HG03460 (cell line): Measurements from ENCODE around the gene PTPRN2.
"Not testable (repeated sequence)": the region's sequence is repeated elsewhere in the genome, so short reads cannot be mapped to it uniquely, and the experiment has no call there.

ENCODE experiments used
- ATAC-seq: cut with Tn5 transposase; IDR thresholded peaks from one replicate; pipeline ENCODE4 v1.9.1; 2021; ENCODE audit not compliant: unreplicated experiment

The PTPRN2 gene

DNA sequence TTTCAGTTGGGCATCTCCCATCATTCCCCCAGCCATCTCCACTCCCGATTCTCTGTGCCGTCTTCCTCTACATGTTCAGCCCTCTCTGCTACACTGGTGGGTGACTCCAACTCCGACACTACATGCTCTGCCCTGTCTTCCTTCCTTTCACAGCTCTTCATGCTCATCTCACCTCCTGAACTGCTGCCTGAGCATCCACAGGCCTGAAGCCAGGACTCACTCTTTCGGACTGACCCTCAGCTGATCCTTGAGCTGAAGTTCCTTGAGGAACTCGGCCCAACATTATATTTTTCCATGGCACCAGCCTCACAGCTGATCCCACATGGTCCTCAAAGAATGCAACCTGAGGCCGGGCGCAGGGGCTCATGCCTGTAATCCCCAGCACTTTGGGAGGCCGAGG lies 538.4 kb downstream of the PTPRN2 start:
- ATAC-seq = no peak

DNA sequence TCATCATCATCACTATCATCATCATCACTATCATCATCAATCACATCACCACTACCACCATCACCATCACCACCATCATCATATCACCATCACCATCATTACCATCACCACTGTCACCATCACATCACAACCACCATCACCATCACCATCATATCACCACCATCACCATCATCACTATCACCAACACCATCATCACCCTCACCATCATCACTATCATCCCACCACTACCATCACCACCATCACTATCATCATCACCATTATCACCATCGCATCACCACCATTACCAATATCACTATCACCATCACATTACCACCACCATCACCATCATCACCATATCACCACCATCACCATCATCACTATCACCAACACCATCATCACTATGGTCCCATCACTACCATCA lies 539.1 kb downstream of the PTPRN2 start:
- no peak for ATAC-seq

DNA sequence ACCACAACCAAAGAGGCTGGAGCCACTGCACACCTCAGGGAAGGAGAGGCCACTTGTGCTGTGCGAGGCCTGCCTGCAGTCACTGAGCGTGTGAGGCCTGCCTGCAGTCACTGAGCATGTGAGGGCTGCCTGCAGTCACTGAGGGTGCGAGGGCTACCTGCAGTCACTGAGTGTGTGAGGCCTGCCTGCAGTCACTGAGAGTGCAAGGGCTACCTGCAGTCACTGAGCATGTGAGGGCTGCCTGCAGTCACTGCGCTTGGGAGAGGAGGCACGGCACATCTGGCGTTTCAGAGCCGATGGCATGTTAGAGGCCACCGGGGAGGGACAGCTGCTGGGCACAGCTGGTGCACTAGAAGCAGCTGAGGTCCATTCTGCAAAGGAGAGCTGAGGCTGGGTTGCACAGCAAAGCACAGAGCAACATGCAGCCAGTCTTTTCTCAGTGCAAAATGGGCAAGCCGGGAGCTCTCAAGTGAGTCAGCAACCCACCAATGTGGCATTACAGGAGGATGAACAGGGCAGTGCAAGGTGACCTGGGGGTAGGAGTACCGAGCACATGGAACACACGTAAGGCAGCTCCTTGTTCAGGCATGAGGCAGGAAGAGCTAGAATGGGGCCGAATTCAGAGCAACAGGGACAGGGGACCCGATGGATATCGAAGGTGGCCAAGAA lies 540.1 kb downstream of the PTPRN2 start:
- no peak for ATAC-seq

DNA sequence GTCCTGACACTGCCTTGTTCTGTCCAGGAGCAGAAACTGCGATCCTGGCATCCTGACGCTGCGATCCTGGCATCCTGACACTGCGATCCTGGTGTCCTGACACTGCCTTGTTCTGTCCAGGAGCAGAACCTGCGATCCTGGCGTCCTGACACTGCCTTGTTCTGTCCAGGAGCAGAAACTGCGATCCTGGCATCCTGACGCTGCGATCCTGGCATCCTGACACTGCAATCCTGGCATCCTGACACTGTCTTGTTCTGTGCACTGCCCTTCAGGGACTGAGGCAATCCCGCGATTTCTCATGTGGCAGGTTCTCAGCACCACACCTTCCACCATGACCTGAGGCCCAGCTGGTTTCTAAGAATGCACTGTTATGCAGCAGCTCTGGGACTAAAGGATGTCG lies 541.4 kb downstream of the PTPRN2 start:
- ATAC-seq = not testable (repeated sequence)

DNA sequence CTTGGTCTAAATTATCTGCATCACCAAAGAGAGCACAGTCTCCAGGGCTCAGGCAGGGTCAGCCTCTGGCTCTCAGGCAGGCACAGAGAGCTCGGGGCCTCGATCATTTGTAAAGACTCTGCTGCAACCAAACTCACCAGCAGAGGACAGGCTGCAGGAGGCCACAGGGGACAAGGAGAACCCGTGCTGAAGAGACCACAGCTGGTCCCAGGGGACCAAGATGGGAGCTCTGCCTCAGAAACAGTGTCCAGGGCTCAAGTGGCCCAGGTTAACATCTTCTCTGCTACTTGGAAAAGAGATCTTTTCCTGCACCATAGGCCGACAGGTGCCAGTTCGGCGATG lies 543.2 kb downstream of the PTPRN2 start:
- ATAC-seq = no peak

DNA sequence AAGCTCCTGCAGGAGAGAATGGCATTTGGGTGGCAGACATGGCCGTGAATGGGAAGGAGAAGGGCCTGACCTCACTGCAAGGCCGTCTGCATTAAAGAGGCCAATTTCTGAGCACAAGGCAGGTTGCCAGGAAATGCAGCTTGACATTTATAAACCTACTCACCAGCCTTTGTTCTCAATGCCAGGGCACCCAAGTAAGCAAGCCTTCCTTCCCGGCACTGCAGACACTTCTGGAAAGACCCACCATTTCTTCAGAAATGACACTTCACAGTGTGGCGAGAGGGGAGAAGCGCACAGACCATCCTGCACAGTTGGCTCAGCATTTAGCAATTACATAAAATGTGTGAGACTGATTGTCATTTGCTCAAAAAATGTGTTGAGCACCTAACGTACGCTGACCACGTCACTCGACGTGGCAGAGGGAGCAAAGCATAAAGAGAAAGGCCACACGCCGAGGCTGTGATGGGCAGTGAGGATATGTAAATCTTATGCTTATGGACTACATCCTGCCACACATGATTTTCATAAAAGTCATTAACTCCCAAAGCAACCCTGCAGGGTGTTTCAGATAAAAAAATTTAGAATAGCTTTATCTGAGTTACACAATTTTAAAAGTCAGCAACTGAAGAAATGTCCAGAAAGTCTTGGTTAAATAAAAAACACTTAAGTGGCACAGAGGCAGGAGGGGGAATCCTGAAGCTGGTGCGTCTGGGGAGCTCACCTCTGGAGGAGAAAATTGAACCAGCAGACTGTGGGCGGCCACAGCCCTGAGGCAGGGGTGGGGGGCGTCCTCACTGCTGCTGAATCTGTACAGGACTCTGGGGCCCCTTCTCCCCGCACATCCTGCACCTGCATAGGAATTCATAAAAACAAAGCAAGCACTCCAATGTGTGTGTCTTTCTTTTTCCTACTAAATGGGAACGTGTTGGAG lies 543.8 kb downstream of the PTPRN2 start:
- no peak for ATAC-seq

DNA sequence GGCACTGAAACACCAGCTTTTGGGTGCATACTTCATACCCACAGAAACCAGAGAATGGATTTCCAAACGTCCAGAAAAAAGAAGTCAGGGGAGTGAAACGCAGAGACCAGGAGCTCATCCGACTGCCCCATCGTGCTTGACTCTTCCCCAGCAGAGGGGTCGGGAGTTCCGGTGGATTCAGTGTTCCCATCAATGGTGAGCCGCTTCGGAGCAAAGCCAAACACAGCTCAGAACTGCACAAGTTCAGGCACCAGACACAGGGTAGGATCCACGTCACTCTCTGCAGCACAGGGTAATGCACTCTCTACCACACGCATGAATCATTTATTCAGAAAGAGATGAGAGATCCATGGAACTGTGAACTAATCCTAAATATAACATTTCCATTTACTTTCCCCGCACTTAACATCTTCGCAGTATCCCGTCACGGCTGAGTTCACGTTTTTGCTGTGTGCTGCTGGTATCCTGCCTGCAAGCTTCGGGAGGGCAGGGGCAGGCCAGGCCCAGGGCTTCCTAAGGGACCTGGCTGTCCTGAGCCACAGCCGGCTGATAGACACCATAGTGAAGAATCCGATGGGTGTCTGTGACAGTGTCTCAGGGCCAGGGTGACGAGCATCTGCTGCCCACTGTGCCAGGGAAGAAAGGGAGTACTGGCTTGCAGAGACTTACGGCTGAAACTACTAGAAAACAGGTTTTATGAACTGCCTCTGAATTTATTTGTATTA lies 545.3 kb downstream of the PTPRN2 start:
- no peak for ATAC-seq

DNA sequence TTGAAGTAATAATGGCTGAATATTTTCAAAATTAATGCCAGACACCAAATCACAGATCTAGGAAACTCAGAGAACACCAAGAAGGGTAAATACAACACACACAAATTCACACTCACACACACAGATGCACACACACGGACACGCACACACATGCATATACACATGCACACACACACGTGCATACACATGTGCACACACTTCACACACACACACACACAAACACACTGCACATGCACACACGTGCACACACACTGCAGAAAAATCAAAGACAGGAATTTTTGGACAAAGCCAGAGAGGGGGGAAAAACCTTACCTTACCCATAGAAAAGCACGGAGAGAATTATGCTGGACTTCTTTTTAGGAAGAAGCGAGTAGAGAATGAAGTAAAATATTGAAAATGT lies 547.4 kb downstream of the PTPRN2 start:
- ATAC-seq = no peak

DNA sequence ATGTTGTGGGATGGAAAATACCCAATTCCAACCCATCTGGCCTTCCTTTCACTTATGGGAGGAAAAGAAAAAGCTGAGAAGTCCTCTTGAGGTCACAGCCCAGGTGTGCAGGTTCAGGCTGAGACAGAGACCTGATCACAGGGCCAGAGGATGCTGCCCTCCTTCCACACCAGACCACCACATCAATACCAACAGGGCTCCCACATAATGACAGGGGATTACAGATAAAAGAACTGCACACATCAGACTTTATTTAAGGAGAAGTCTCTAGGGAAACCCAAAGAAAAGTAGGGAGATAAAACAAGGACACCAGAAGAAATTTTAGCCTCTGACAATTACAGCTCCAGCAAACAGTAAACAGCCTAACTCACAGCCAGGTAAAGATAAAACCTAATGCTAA lies 548.4 kb downstream of the PTPRN2 start:
- no peak for ATAC-seq

DNA sequence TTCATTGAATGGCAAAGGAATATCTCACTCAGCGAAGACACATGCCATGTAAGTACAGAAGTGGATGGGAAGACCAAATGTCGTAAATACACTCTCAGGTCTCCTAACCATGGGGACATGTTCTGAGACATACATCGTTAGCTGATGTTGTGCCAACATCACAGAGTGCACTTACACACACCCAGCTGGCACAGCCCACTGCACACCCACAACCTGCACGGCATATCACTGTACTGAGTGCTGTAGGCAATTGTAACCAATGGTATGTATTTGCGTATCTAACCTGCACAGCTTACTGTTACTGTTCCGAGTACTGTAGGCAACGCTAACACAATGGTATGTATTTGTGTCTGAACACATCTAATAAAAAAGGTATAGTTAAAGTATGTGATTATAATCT lies 550.4 kb downstream of the PTPRN2 start:
- ATAC-seq = no peak

DNA sequence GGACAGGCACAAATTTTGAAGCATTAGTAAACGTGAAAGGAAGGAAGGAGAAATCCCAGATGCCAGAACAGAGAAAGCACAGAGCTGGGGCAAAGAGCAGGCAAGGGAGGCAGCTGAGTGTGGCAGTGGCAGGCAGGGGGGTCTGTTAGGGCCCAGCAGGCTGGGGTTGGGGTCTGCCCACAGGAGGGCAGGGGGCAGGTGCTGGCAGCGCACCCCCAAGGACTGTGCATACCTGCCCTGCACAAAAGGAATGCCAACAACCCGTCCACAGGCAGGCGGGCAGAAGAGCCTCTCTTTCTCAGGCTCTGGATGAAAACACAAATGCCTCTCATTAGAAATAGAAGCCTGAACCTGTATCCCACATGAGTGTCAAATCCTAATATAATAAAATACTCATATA lies 552.3 kb downstream of the PTPRN2 start:
- ATAC-seq = no peak

DNA sequence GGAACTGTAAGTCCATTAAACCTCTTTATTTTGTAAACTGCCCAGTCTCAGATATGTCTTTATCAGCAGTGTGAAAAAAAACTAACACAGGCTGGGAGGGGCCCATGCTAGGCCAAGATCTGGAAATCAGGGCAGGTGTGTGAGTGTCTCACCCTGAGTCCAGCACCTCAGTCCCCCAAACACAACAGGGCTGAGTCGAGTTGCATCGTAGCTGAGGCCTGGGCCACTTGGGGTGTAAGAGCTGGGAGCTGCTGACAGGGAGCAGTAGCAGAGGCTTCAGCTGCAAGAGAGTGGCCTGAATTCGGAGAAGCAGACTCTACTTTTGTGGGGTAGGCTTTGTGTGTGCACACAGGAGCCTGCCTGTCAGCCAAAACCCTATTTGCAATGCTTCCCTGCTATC lies 553.1 kb downstream of the PTPRN2 start:
- no peak for ATAC-seq

DNA sequence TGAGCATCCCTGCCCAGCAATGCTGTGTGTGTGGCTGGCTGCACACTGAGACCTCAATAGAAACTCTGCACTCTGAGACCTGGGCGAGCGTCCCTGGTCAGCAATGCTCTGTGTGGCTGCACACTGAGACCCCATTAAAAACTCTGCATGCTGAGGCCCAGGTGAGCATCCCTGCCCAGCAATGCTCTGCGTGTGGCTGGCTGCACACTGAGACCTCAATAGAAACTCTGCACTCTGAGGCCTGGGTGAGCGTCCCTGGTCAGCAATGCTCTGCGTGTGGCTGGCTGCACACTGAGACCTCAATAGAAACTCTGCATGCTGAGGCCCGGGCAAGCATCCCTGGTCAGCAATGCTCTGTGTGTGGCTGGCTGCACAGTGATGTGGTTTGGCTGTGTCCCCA lies 553.7 kb downstream of the PTPRN2 start:
- ATAC-seq = not testable (repeated sequence)

DNA sequence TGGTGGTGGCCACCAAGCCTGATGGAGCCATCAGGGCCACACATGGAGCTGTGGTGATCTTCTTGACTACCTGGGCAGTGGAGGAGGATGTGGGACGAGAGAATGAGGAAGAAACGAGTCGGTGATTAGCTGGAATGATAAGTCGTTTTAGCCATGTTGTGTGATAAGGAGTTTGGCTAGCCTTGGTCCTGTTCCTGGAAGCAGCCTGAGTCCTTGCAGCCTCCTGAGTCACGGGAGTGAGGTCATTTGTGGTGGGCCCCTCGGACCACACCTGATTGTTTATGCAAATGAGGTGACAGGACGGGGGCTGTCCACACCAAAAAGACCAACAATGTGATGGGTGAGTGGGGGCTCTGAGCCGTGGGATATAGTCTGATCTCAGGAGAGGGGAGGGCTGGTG lies 554.4 kb downstream of the PTPRN2 start:
- no peak for ATAC-seq

DNA sequence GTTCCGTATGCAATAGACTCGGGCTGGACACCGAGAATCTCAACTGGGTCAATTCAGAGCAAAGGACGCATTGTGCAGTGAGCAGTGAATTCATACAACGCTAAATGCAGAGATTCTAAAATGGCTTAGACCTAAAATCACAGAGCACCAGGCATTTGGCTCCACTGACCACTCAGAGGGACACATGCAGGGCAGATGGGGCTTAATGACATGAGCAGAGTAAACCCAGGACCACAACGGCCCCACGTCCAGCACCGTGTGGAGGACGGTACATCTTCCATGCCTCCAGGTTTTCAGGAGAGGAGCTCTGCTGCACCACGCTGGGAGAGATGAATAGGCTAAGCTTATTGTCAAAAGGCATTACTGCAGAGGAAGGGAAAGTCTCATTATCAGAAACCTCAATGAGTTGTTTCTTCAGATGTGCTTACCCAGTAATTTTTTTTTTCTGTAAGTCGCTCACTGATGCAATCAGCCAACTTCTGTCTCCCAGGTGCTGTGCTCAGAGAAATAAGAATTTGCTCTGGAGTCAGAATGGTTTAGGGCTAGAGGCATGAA lies 555.0 kb downstream of the PTPRN2 start:
- no peak for ATAC-seq

DNA sequence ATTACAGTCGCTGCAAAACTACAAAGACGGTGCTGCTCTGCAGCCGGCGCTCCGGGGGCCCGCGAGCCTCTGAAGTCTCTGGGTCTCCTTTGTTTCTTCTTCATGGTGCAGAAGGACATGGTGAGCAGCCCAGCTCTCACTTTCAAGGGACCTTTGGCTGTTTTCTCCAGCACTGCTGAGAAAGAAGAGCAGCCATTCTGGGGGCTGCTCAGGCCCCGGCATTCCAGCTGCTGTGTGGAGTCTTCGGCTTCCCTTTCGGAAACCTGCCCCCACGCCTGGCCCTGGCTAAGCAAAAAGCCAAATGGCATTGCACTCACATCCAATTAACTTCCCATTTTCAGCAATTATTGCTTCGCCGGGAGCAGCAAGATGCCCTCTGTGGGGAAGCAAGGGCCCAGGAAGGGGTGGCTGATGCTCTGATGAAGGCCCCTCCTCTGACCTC lies 555.7 kb downstream of the PTPRN2 start:
- ATAC-seq = no peak

DNA sequence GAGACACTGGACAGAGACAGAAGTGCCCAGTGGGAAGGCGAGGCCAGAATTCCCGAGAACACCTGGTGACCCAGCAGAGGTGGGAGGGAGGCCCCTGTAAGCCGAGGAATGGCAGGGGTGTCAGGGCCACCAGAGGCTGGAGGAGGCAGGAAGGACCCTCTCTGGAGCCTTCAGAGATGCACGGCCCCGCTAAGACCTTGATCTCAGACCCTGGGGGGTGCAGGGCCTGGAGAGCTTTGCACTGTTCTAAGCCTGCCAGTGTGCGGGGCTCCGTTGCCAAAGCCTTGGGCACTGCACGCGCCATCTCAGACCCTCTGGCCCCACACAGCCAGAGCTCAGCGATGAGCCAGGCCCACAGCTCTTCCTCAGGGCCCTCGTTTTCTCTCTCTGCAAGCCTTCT lies 557.1 kb downstream of the PTPRN2 start:
- no peak for ATAC-seq

DNA sequence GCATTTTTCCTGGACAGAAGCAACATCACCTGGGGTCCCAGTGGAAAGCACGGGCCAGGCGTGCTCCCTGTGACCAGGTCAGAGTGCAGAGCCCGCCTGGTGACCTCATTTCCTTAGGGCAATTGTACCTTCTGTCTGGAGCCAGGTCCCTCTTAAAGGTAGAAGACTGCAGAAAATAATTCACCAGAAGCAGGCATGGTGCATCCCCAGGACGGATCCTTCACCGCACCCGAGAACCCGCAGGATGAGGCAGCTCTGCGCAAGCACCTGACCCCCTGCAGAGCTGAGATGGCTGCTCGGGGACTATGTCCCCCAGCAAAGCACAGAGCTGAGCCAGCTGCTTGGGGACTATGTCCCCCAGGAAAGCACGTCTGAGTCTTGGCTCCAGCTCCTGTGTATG lies 557.6 kb downstream of the PTPRN2 start:
- ATAC-seq = no peak

DNA sequence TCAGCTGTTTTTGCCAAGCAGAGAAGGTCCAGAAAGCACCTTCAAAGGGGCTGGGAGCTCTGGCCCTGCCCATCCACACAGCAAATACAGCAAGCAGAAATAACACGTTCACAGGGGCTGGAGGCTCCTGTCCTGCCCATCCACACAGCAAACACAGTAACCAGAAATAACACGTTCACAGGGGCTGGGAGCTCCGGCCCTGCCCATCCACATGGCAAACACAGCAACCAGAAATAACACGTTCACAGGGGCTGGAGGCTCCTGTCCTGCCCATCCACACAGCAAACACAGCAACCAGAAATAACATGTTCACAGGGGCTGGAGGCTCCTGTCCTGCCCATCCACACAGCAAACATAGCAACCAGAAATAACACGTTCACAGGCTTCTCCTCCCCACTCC lies 558.1 kb downstream of the PTPRN2 start:
- no peak for ATAC-seq

DNA sequence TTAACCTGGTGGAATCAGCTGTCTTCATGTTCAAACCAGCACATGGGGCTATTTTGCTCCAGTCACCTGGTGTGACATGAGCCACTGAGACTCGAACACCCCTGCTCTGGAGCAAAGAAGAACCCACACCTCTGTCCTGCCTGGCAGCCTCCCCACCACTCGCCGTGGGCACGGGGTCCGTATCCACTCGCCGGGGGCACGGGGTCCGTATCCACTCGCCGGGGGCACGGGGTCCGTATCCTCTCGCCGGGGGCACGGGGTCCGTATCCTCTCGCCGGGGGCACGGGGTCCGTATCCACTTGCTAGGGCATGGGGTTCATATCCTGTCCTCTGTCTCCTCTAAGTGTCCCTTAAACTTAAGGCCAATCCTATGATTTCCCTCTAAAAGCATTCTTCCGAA lies 558.7 kb downstream of the PTPRN2 start:
- ATAC-seq = no peak

DNA sequence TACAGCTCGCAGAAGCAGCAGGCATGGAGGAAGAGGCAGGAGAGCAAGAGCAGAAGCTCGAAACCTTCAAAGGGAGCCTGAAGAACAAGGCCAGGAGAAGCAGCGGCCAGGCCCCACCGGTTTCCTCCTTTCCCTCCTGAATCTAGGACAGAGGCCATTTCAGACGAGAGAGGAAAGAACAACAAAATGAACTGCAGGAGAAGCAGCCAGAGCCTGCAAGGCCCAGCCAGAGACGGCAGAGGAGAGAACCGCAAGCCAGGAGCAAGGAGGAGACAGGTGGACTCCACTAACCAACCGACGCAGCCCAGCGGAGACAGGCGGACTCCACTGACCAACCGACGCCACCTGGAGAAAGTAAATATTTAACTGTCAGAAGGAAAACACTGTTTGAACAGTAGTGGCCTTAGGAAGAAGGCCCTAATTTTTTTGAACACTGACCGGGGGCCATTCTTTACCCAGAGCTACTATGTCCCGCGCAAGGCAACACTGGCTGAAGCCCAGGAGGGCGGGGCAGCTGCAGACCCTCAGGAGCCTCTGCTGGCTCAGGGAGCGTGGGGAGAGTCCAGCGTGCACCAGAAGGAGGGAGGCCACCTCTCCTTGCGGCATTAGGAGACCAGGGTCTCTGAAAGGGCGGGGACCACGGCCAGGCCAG lies 559.2 kb downstream of the PTPRN2 start:
- ATAC-seq = no peak
